Upper lobe of left lung (tissue), 4 donors: ENCODE results near the gene KLHDC10.

Source experiments
- CTCF ChIP-seq, 6 experiments: fragments of 450-650 bp in 4 of 6; fragments of 200-600 bp in 2 of 6; sonication (generic) in 2 of 6; IDR thresholded peaks; one replicate each; pipeline ENCODE4 v1.5.1; 2016 to 2019; ENCODE audit warnings: antibody characterized with exemption in 6 of 6
- POLR2AphosphoS5 ChIP-seq, 2 donors: sonication (generic); formaldehyde crosslinking; IDR thresholded peaks; one replicate each; pipeline ENCODE4 v1.5.1; 2017; ENCODE audit warnings: antibody characterized with exemption in 2 of 2

GRCh38 chr7:130087364-130087763 lies 17.0 kb downstream of the KLHDC10 start:
- TF ChIP-seq CTCF (IDR thresholded peaks at IDR 0.05) = no peak
- no peak for TF ChIP-seq POLR2AphosphoS5 (IDR thresholded peaks at IDR 0.05)
